HG03565 (cell line): ENCODE data around the gene UXS1.

Experiments
- ATAC-seq: cut with Tn5 transposase; IDR thresholded peaks from one replicate; pipeline ENCODE4 v1.9.1; 2021; ENCODE audit warnings: mild to moderate bottlenecking, moderate library complexity; ENCODE audit not compliant: unreplicated experiment

UXS1 gene

GRCh38 chr2:106113361-106113966 is 80.6 kb downstream of the UXS1 start:
- no peak for ATAC-seq

DNA sequence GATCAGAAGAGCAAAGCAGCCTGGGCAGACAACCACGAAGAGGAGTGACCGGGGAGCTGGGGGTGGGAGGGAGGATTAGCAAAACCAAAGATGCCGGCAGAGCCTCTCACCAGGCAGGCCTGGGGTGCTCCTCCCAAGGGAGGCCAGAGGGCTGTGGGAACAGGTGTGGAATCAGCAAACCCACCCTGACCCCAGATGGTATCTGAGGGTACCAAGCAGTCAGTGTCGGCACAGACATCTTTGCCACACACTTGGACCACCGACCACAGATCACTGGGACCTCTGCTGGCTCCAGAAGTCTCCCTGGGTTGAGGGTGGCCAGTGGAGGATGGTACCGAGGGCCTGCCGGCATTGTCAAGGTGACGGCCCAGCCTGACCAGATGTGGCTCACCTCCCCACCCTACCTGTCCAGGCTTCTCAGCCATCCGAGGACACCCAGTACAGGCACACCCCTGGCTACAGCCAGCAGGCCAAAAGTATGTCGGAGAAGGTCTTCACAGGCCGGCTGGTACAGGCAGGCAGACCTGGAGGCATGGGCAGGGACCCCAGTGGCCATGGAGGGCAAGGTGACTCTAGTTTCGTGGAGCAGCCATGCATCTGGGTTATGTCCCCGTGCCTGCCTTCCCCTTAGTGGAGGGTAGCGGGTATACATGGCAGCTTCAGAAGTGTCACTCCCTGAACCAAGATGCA is 82.1 kb downstream of the UXS1 start:
- ATAC-seq = no peak

GRCh38 chr2:106109675-106110424 is 84.3 kb downstream of the UXS1 start:
- no peak for ATAC-seq

DNA sequence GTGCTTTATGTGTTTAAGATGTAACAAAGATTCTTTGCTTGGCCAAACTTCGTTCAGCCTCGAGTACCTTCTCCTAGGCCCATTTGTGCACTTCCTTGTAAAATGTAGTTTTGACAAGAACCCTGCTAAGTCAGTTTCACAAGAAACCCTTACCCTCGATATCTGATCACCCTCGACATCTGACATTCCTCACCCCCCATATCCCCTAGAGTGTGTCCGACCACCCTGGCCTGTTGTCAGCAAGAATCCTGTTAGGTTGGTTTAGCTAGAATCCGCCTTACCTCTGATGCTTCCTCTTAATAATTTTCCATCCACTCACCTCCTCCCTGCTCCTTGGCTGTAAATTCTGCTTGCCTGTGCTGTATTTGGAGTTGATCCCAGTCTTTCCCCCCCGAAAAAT is 85.3 kb downstream of the UXS1 start:
- no peak for ATAC-seq

DNA sequence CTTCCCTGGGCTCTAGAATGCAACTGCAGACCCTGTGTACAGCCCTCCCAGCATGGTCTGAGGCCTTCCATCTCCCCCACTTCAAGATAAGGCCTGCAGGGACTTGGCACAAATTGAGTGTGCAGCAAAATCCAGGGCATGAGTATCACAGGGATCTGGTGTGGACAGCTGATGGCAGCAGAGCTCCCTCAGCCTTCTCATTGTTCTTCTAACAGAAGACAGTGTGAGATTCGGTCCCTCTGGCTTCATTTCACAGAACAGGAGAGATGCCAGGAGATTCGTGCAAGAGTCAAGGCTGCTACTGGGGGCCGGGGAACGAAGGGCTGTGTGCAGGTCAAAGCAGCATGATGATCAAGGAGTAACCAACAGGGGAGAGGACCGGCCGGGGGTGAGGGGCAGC is 85.8 kb downstream of the UXS1 start:
- ATAC-seq = no peak

DNA sequence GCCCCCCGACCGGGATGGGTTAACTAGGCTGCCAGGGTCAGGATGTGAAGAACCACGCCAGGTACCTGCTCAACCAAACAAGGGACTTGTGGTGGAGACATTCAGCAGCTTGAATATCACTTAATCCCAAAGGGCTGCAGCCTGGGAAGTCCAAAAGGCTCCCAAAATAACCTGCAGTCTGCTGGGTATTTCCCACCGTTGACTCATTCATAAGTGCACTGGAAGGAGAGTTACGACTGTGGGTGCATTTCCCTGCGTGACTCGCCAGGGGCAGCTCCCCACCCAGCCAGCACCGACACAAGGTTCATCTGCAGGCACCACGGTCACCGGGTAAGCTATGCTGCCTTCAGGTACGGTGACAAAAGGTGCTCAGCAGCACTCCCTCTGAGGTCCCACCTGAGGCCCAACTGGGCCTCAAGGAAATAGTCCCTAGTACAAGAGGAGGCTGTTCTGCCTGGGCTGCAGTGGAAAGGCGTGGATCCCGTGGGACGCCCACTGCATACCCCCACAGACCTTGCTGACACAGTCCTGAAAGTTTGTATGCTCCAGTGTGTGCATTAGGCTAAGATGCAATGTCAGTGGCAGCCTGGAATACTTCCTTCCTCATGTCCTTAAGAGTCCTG is 86.5 kb downstream of the UXS1 start:
- ATAC-seq = peak; percentile 66

- peak; percentile 31 for ATAC-seq
Observed at GRCh38 chr2:106106622-106107508, 87.2 kb downstream of the UXS1 start.

DNA sequence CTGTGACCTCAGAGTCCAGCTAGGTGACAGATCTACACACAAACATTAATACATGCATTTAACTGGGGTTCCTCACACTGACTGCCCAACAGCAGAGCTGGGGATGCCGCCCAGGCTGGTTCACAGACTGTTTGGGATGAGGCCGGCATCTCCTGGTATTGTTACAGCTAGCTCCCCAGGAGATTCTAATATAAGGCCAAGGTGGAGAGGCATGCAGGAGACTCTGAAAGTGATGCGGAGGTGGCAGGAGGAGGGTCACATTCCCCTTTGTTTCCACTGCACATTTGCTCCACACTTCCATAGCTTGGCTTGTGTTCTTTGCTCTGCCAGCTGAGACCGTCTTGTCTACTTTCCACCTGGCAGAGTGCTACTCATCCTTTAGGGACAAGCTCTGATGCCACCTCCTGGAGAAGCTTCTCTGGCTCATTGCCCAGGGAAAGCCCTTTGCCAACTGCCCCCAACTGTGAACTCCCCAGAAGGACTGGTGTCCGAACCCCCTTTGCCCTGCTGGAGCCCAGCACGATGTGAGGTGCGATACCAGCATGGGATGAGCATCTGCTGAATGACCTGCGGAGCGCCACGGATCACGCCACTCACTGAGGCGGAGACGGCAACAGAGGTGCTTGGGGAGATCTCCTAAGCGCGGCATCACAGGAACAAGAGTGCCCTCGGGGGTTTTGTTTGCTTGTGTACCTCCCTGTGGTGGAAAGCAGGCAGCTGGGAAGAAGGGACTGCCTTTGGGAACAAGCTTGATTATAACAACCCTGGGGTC is 88.8 kb downstream of the UXS1 start:
- no peak for ATAC-seq

DNA sequence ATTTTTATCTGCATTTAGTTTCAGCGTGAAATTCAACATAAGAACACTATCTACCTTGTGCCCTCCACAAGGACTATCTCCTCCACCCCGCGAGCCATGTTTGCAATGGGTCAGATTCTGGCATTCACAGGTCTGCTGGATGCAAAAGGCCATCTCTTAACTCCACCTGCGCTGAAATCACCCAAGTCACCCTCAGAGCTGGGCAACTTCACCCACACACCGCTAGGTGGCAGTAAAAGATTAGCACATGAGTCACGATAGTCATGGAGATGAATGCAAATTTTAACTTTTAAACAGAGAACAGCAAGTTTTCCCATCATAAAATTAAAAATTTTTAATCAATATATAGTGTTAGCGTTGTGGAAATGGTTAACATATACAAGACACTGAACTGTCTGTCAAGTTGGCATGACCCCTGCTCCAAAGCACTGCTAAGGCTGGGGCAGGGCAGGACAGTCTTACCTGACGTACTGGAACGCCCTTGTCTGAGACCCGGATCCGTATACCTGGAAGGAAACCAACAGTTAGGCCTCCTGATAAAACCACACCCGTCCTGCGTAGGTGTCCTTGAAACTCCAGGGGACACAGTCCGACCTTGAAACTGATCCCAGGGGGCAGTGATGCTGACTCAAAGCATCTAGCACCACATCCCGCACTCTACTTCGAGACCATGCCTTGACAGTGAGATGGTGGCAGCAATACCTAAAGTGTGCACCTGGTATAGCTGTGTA is 89.6 kb downstream of the UXS1 start:
- peak; percentile 44 for ATAC-seq

- no peak for ATAC-seq
Observed at GRCh38 chr2:106099691-106100090, 94.4 kb downstream of the UXS1 start.

GRCh38 chr2:106098664-106099063 is 95.4 kb downstream of the UXS1 start:
- ATAC-seq = no peak

- ATAC-seq = no peak
Observed at GRCh38 chr2:106098081-106098480, 96.0 kb downstream of the UXS1 start.

DNA sequence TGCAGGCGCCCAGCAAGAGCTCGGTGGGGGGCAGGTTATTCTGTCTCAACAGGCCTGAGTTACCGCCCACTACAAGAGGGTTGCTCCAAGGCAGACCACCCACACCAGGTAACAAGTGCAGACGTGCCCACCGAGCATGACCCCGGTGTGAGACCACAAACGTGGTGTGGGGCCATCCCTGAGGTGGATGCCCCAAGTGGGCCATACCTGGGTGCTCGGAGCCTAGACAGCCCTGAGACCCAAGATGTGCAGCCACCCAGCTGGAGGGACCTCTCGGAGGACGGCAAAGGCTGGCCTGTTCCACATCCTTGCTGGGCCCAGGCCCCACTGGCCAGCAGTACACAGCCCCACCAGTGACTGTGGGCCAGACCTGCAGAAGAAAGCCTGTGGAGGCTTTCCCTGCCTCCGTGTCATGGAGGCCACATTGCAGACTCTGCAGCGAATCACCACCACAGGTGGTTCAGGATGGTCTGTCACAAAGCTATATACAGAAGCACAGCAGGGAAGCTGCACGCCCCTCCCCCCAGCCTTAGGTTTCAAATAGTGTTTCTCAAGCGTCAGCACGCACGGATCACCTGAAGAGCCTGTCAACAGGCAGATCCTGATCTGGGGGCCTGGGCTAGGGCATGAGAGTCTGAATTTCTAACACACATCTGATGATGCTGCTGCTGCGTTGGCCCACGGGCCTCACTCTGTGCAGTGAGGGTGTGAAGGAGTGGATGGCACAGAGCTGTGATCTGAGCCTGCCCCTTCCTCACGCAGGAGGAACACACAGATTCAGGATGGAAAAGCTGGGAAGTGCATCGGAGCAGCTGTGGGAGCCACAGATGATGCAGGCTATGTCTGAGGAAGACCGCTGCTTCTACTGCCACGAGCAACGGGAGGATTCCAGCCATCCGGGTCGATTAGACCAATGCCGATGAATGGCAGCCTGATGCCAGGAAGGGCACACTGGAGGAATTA is 96.8 kb downstream of the UXS1 start:
- no peak for ATAC-seq

DNA sequence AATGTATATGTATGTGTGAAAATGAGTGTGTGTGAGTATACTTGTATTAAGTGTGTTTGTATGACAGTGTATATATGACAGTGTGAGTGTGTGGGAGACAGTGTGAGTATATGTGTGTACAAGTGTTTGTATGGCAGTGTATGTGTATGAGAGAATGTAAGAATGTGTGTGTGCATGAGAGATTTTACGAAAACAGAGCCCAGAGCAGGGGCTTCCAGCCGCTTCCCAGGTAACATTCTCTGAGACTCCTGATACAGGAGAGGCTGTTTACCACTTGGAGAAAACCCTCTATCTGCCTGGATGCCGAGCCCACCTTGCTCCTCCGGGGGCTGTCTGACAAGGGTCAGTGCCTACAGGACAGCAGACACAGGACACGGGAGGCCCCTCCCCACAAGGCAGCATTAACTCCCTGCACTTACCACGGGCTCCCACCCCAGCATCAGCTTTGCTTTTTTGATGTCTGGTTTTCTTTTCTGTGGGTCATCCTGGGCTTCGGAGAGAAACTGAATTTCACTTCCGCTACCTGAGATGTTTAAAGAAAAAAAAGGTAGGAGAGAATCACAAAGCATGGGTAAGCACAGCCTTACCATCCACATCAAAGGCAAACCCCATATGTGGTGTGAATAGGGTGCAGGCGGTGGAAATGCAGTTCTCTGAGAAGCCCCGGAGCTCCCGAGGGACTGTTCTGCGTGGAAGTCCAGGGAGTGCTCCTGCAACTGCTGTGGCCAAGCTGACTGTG is 97.6 kb downstream of the UXS1 start:
- no peak for ATAC-seq

GRCh38 chr2:106095478-106096298 is 98.4 kb downstream of the UXS1 start:
- ATAC-seq = no peak

- ATAC-seq = no peak
Observed at GRCh38 chr2:106094131-106094841, 99.8 kb downstream of the UXS1 start.
